Thymus (tissue), 11 donors: Measurements from ENCODE around the gene ABCF1. TPM values are rescaled to one million over a fixed set of nuclear protein-coding genes. Genes with fewer than 3 reads are reported as not detected.

Experiments
- DNase-seq, 9 donors: peaks; one replicate each; pipeline ENCODE4 v3.0.0-alpha.2; 2013; ENCODE audit warnings: low spot score in 9 of 9, low read depth in 6 of 9, missing footprints in 1 of 9
- H3K27ac ChIP-seq, 2 donors: one replicate each; pipeline ENCODE4 v1.5.1; 2013; ENCODE audit warnings: control low read depth in 1 of 2, low read depth in 1 of 2, low read length in 1 of 2, mild to moderate bottlenecking in 1 of 2, moderate library complexity in 1 of 2
- H3K27me3 ChIP-seq, 2 donors: one replicate each; pipeline ENCODE4 v1.5.1; 2013; ENCODE audit warnings: low read length in 1 of 2; ENCODE audit not compliant: control insufficient read depth in 2 of 2, insufficient read depth in 1 of 2
- H3K36me3 ChIP-seq, 2 donors: one replicate each; pipeline ENCODE4 v1.5.1; 2013; ENCODE audit warnings: low read length in 1 of 2, mild to moderate bottlenecking in 1 of 2, moderate library complexity in 1 of 2; ENCODE audit not compliant: control insufficient read depth in 2 of 2, insufficient read depth in 2 of 2
- H3K4me1 ChIP-seq, 2 donors: one replicate each; pipeline ENCODE4 v1.5.1; 2013; ENCODE audit warnings: low read length in 2 of 2; ENCODE audit not compliant: control insufficient read depth in 2 of 2, insufficient read depth in 2 of 2
- H3K4me3 ChIP-seq, 2 donors: one replicate each; pipeline ENCODE4 v1.5.1; 2013; ENCODE audit warnings: low read length in 2 of 2, control low read depth in 1 of 2, mild to moderate bottlenecking in 1 of 2
- H3K9me3 ChIP-seq, 2 donors: one replicate each; pipeline ENCODE4 v1.5.1; 2013; ENCODE audit warnings: low read length in 1 of 2, mild to moderate bottlenecking in 1 of 2; ENCODE audit not compliant: control insufficient read depth in 2 of 2, insufficient read depth in 1 of 2
- WGBS: extraction: QIAGEN DNeasy Blood & Tissue Kit; methylation state at CpG from one replicate; pipeline ENCODE4 v1.1.7; 2013; 5-methylcytosine and 5-hydroxymethylcytosine counted together
- polyA plus RNA-seq: library from polyadenylated mRNA; stranded (reverse); fragments of 200-250 nt; gene quantifications from one replicate; pipeline ENCODE4 v1.2.3, GENCODE V29; 2013
- total RNA-seq: library from RNA; stranded (reverse); fragments of 120-200 nt; gene quantifications from one replicate; pipeline ENCODE4 v1.2.4, GENCODE V29; 2013
- donor health status: healthy.

The ABCF1 gene
- total and polyA plus RNA-seq, 2 donors, result 23.5 to 33.9 TPM

GRCh38 chr6:30541515-30542403, 29.5 kb upstream of the ABCF1 start:
- WGBS, result 7% methylated on average over 23 of the region's 23 CpGs
- H3K4me3 ChIP-seq, result peak overlapping the region; percentile 29 to 50
- no peaks in the 10 kb centered on the region for H3K9me3 ChIP-seq
- peaks cover 15 to 22% of the 10 kb centered on the region in 2 donors for H3K36me3 ChIP-seq
- DNase-seq, result peak; percentile 72 to 93 (median 86)
- H3K27me3 ChIP-seq, result no peaks in the 10 kb centered on the region
- H3K27ac ChIP-seq, result peak overlapping the region in 1 of 2 donors; percentile 69
- peaks cover 9 to 27% of the 10 kb centered on the region in 2 donors for H3K4me1 ChIP-seq

- Histone ChIP-seq H3K4me3 (no peak overlapping the region), H3K36me3 (peaks cover 21 to 28% of the 10 kb centered on the region in 2 donors), H3K27ac (peak overlapping the region in 1 of 2 donors; percentile 69), H3K4me1 (peaks cover 9 to 27% of the 10 kb centered on the region in 2 donors), H3K27me3 (no peaks in the 10 kb centered on the region), H3K9me3 (no peaks in the 10 kb centered on the region)
- WGBS, result 6% methylated on average over 4 of the region's 4 CpGs
- DNase-seq, result peak in 2 of 9 donors; percentile 43 to 69
Measured at GRCh38 chr6:30542404-30542725, 28.9 kb upstream of the ABCF1 start.

GRCh38 chr6:30542915-30543314, 28.3 kb upstream of the ABCF1 start:
- H3K4me1 ChIP-seq, result peaks cover 9 to 27% of the 10 kb centered on the region in 2 donors
- H3K4me3 ChIP-seq, result no peak overlapping the region
- no peak for DNase-seq
- no peaks in the 10 kb centered on the region for H3K27me3 ChIP-seq
- 93% methylated on average over 1 of the region's 1 CpG for WGBS
- H3K36me3 ChIP-seq, result peaks cover 23 to 31% of the 10 kb centered on the region in 2 donors
- peak overlapping the region in 1 of 2 donors; percentile 69 for H3K27ac ChIP-seq
- no peaks in the 10 kb centered on the region for H3K9me3 ChIP-seq

- H3K9me3 ChIP-seq, result no peaks in the 10 kb centered on the region
- no peak overlapping the region for H3K27ac ChIP-seq
- no peak overlapping the region for H3K4me3 ChIP-seq
- 71% methylated on average over 3 of the region's 3 CpGs for WGBS
- peaks cover 9 to 27% of the 10 kb centered on the region in 2 donors for H3K4me1 ChIP-seq
- peaks cover 29 to 38% of the 10 kb centered on the region in 2 donors for H3K36me3 ChIP-seq
- H3K27me3 ChIP-seq, result no peaks in the 10 kb centered on the region
- DNase-seq, result peak in 1 of 9 donors; percentile 39
Measured at GRCh38 chr6:30543821-30544220, 27.4 kb upstream of the ABCF1 start.

GRCh38 chr6:30544666-30545272, 26.5 kb upstream of the ABCF1 start:
- DNase-seq, result peak in 2 of 9 donors; percentile 36 to 51
- WGBS, result 57% methylated on average over 6 of the region's 6 CpGs
- H3K4me1 ChIP-seq, result peaks cover 9 to 27% of the 10 kb centered on the region in 2 donors
- no peak overlapping the region for H3K27ac ChIP-seq
- peaks cover 36 to 46% of the 10 kb centered on the region in 2 donors for H3K36me3 ChIP-seq
- H3K9me3 ChIP-seq, result no peaks in the 10 kb centered on the region
- no peak overlapping the region for H3K4me3 ChIP-seq
- no peaks in the 10 kb centered on the region for H3K27me3 ChIP-seq

- H3K27me3 ChIP-seq, result no peaks in the 10 kb centered on the region
Measured at GRCh38 chr6:30547454-30547853, 23.8 kb upstream of the ABCF1 start.

GRCh38 chr6:30548375-30548774, 22.9 kb upstream of the ABCF1 start:
- WGBS, result 95% methylated on average over 2 of the region's 2 CpGs

More at GRCh38 chr6:30547454-30547853, 23.8 kb upstream of the ABCF1 start:
- Histone ChIP-seq H3K27ac (no peak overlapping the region), H3K36me3 (peaks cover 51 to 69% of the 10 kb centered on the region in 2 donors), H3K4me1 (peaks cover 8 to 17% of the 10 kb centered on the region in 2 donors), H3K4me3 (no peak overlapping the region), H3K9me3 (no peaks in the 10 kb centered on the region)
- WGBS, result 95% methylated on average over 6 of the region's 6 CpGs
- DNase-seq, result no peak

GRCh38 chr6:30554404-30554803, 16.8 kb upstream of the ABCF1 start:
- H3K9me3 ChIP-seq, result no peaks in the 10 kb centered on the region
- no peak for DNase-seq
- H3K36me3 ChIP-seq, result peaks cover 33 to 51% of the 10 kb centered on the region in 2 donors
- WGBS, result 99% methylated on average over 4 of the region's 4 CpGs
- peaks cover 7 to 21% of the 10 kb centered on the region in 2 donors for H3K4me1 ChIP-seq
- no peaks in the 10 kb centered on the region for H3K27me3 ChIP-seq
- H3K4me3 ChIP-seq, result no peak overlapping the region
- H3K27ac ChIP-seq, result no peak overlapping the region

More at GRCh38 chr6:30548375-30548774, 22.9 kb upstream of the ABCF1 start:
- H3K36me3 ChIP-seq, result peaks cover 60 to 78% of the 10 kb centered on the region in 2 donors
- no peak overlapping the region for H3K4me3 ChIP-seq
- H3K27me3 ChIP-seq, result no peaks in the 10 kb centered on the region
- H3K27ac ChIP-seq, result no peak overlapping the region
- peaks cover 0 to 10% of the 10 kb centered on the region in 2 donors for H3K4me1 ChIP-seq
- no peaks in the 10 kb centered on the region for H3K9me3 ChIP-seq
- DNase-seq, result no peak
